Hepatocyte (in vitro differentiated cells): Measurements from ENCODE around the gene TMEM238. TPM values are rescaled to one million over a fixed set of nuclear protein-coding genes. Genes with fewer than 3 reads are reported as not detected.
A peak's percentile ranks its signal among the peaks of the same experiment; 100 is the strongest.

Source experiments
- DNase-seq: peaks from one replicate; pipeline ENCODE4 v3.0.0-alpha.2; 2016; ENCODE audit warnings: low spot score
- H2AFZ ChIP-seq: fragments of 200-600 bp; sonication (generic); 2 replicates; pipeline ENCODE4 v1.6.0; 2016; ENCODE audit warnings: antibody characterized with exemption, mild to moderate bottlenecking
- H3K27ac ChIP-seq: fragments of 200-600 bp; sonication (generic); 2 replicates; pipeline ENCODE4 v1.5.1; 2016; ENCODE audit warnings: mild to moderate bottlenecking
- H3K27me3 ChIP-seq: fragments of 200-600 bp; sonication (generic); 2 replicates; pipeline ENCODE4 v1.6.1; 2016
- H3K36me3 ChIP-seq: fragments of 200-600 bp; sonication (generic); replicated peaks from 2 replicates; pipeline ENCODE4 v1.5.1; 2016; ENCODE audit warnings: low read depth; ENCODE audit not compliant: insufficient read depth
- H3K4me1 ChIP-seq: fragments of 200-600 bp; sonication (generic); 2 replicates; pipeline ENCODE4 v1.5.1; 2016; ENCODE audit warnings: mild to moderate bottlenecking, moderate library complexity; ENCODE audit not compliant: insufficient read depth
- H3K4me2 ChIP-seq: fragments of 200-600 bp; sonication (generic); 2 replicates; pipeline ENCODE4 v1.6.0; 2016
- H3K4me3 ChIP-seq: fragments of 200-600 bp; sonication (generic); 2 replicates; pipeline ENCODE4 v1.5.1; 2016; ENCODE audit warnings: mild to moderate bottlenecking
- H3K79me2 ChIP-seq: fragments of 200-600 bp; sonication (generic); 2 replicates; pipeline ENCODE4 v1.6.0; 2017; ENCODE audit warnings: mild to moderate bottlenecking
- H3K9me2 ChIP-seq: fragments of 200-600 bp; sonication (generic); replicated peaks from 2 replicates; pipeline ENCODE4 v1.6.0; 2017; ENCODE audit warnings: mild to moderate bottlenecking; ENCODE audit not compliant: insufficient read depth
- H3K9me3 ChIP-seq: fragments of 200-600 bp; sonication (generic); 2 replicates; pipeline ENCODE4 v1.5.1; 2016; ENCODE audit warnings: low read depth, mild to moderate bottlenecking
- H4K20me1 ChIP-seq: fragments of 200-600 bp; sonication (generic); 2 replicates; pipeline ENCODE4 v1.6.0; 2016; ENCODE audit warnings: mild to moderate bottlenecking; ENCODE audit not compliant: insufficient read depth, poor library complexity, severe bottlenecking
- CTCF ChIP-seq: fragments of 200-600 bp; sonication (generic); IDR thresholded peaks from 2 replicates; pipeline ENCODE4 v1.5.1; 2016; ENCODE audit warnings: antibody characterized with exemption, mild to moderate bottlenecking; ENCODE audit not compliant: poor library complexity
- EZH2 ChIP-seq: fragments of 200-600 bp; sonication (generic); IDR thresholded peaks from 2 replicates; pipeline ENCODE4 v1.6.1; 2016; ENCODE audit warnings: antibody characterized with exemption, mild to moderate bottlenecking, borderline replicate concordance
- EZH2phosphoT487 ChIP-seq: fragments of 200-600 bp; sonication (generic); IDR thresholded peaks from one replicate; pipeline ENCODE4 v1.6.1; 2018; ENCODE audit warnings: antibody characterized with exemption, mild to moderate bottlenecking, low read depth, moderate library complexity; ENCODE audit not compliant: unreplicated experiment, severe bottlenecking
- WGBS: methylation state at CpG from one replicate; pipeline ENCODE4 v1.1.6; 2016; ENCODE audit warnings: low lambda C conversion rate; ENCODE audit errors: missing lambda C conversion rate; 5-methylcytosine and 5-hydroxymethylcytosine counted together
- polyA plus RNA-seq: library from polyadenylated mRNA; unstranded; fragments of >200 nt; fragmentation: Nextera tagmentation; extraction: Ambion mirVana; gene quantifications from 2 replicates; pipeline ENCODE4 v1.2.1, GENCODE V29; 2016
- total RNA-seq: library from RNA; depleted of rRNA; stranded (reverse); fragments of >200 nt; gene quantifications from 2 replicates; pipeline ENCODE4 v1.2.3, GENCODE V29; 2014

Gene TMEM238
- total and polyA plus RNA-seq, 2 experiments from 2014 or later: 9.1 to 29.6 TPM

- Histone ChIP-seq H3K36me3 (no peaks in the 10 kb centered on the region), H3K4me2 (peak overlapping the region; percentile 100), H3K9me2 (no peaks in the 10 kb centered on the region), H3K4me1 (peaks cover 37% of the 10 kb centered on the region), H3K27ac (no peak overlapping the region), H3K79me2 (peaks cover 43% of the 10 kb centered on the region), H3K9me3 (no peaks in the 10 kb centered on the region), H2AFZ (no peak overlapping the region), H4K20me1 (peaks cover 50% of the 10 kb centered on the region), H3K4me3 (no peak overlapping the region), H3K27me3 (no peaks in the 10 kb centered on the region)
- TF ChIP-seq EZH2phosphoT487: no peak
- TF ChIP-seq CTCF: no peak
- no peak for TF ChIP-seq EZH2
- 93% methylated on average over 24 of the region's 24 CpGs for WGBS
- no peak for DNase-seq
These were observed 3.8 kb upstream of the TMEM238 start for GRCh38 chr19:55387736-55388497.

GRCh38 chr19:55386493-55386971, 2.4 kb upstream of the TMEM238 start:
- no peak for DNase-seq
- H3K9me3 ChIP-seq: no peaks in the 10 kb centered on the region
- H4K20me1 ChIP-seq: peaks cover 50% of the 10 kb centered on the region
- peak overlapping the region; percentile 100 for H3K4me2 ChIP-seq
- WGBS: 5% methylated on average over 33 of the region's 33 CpGs
- H3K79me2 ChIP-seq: peaks cover 53% of the 10 kb centered on the region
- H3K9me2 ChIP-seq: no peaks in the 10 kb centered on the region
- no peak overlapping the region for H2AFZ ChIP-seq
- peaks cover 38% of the 10 kb centered on the region for H3K4me1 ChIP-seq
- H3K36me3 ChIP-seq: no peaks in the 10 kb centered on the region
- H3K4me3 ChIP-seq: peak overlapping the region; percentile 35
- TF ChIP-seq EZH2: no peak
- no peak for TF ChIP-seq CTCF
- TF ChIP-seq EZH2phosphoT487: no peak
- no peaks in the 10 kb centered on the region for H3K27me3 ChIP-seq
- peak overlapping the region; percentile 56 for H3K27ac ChIP-seq

GRCh38 chr19:55385724-55386492, 1.8 kb upstream of the TMEM238 start, which contains the start of gene RPL28:
TSS of gene RPL28 (plus strand) at chr19:55385932. CDS start at chr19:55386358, 426 bp downstream.
- peaks cover 53% of the 10 kb centered on the region for H3K79me2 ChIP-seq
- H3K4me2 ChIP-seq: peak within 1 kb of the TSS; percentile 100
- TF ChIP-seq CTCF: no peak
- no peak for TF ChIP-seq EZH2
- no peak for TF ChIP-seq EZH2phosphoT487
- DNase-seq: peak; percentile 98
- no peaks in the 10 kb centered on the region for H3K27me3 ChIP-seq
- no peaks in the 10 kb centered on the region for H3K9me3 ChIP-seq
- H2AFZ ChIP-seq: peak within 1 kb of the TSS; percentile 54
- no peaks in the 10 kb centered on the region for H3K9me2 ChIP-seq
- peaks cover 38% of the 10 kb centered on the region for H3K4me1 ChIP-seq
- peaks cover 50% of the 10 kb centered on the region for H4K20me1 ChIP-seq
- no peaks in the 10 kb centered on the region for H3K36me3 ChIP-seq
- WGBS: 1% methylated on average over 62 of the region's 68 CpGs
- H3K27ac ChIP-seq: peak within 1 kb of the TSS; percentile 87
- peak within 1 kb of the TSS; percentile 35 for H3K4me3 ChIP-seq
